B cell (primary cell): ENCODE measurements around the gene MAPT.

Experiments
- EZH2 ChIP-seq: IDR thresholded peaks from 2 replicates; pipeline ENCODE4 v1.6.1; 2012; ENCODE audit warnings: borderline replicate concordance, low read depth, mild to moderate bottlenecking, moderate library complexity, low read length; ENCODE audit not compliant: insufficient read depth, poor library complexity, severe bottlenecking
- TF ChIP-seq, protein P1 (sequence below): fragments of 200-600 bp; IDR thresholded peaks from one replicate; pipeline ENCODE4 v1.8.0; 2022; ENCODE audit warnings: antibody characterized with exemption, mild to moderate bottlenecking

DNA sequence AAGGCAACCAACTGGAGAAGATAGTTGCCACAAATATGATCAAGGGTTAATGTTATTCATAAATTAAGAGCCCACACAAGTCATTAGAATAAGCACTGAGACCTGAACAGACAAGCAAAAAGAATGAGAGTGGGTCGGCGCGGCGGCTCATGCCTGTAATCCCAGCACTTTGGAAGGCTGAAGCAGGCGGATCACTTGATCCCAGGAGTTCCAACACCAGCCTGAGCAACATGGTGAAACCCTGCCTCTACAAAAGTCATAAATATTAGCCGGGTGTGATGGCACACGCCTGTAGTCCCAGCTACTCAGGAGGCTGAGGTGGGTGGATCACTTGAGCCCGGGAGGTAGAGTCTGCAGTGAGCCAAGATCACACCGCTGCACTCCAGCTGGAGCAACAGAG, 64.0 kb downstream of the MAPT start:
- no peak for TF ChIP-seq EZH2
- TF ChIP-seq, protein P1, sequence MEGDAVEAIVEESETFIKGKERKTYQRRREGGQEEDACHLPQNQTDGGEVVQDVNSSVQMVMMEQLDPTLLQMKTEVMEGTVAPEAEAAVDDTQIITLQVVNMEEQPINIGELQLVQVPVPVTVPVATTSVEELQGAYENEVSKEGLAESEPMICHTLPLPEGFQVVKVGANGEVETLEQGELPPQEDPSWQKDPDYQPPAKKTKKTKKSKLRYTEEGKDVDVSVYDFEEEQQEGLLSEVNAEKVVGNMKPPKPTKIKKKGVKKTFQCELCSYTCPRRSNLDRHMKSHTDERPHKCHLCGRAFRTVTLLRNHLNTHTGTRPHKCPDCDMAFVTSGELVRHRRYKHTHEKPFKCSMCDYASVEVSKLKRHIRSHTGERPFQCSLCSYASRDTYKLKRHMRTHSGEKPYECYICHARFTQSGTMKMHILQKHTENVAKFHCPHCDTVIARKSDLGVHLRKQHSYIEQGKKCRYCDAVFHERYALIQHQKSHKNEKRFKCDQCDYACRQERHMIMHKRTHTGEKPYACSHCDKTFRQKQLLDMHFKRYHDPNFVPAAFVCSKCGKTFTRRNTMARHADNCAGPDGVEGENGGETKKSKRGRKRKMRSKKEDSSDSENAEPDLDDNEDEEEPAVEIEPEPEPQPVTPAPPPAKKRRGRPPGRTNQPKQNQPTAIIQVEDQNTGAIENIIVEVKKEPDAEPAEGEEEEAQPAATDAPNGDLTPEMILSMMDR = no peak
